Suprapubic skin (tissue), 3 donors: ENCODE results near the gene CNOT6L.

Experiments used
- CTCF ChIP-seq, 2 donors: fragments of 200-600 bp in 1 of 2; fragments of 450-650 bp in 1 of 2; sonication (generic) in 1 of 2; IDR thresholded peaks; one replicate each; pipeline ENCODE4 v1.5.1; 2016 to 2019; ENCODE audit warnings: antibody characterized with exemption in 2 of 2, mild to moderate bottlenecking in 1 of 2, moderate library complexity in 1 of 2
- POLR2A ChIP-seq, 2 donors: fragments of 450-650 bp; IDR thresholded peaks; one replicate each; pipeline ENCODE4 v1.6.1; 2017; ENCODE audit warnings: antibody characterized with exemption in 2 of 2, mild to moderate bottlenecking in 2 of 2, moderate library complexity in 2 of 2

GRCh38 chr4:77665381-77666069 is 153.6 kb downstream of the CNOT6L start:
- no peak for TF ChIP-seq CTCF (IDR thresholded peaks at IDR 0.05)
- TF ChIP-seq POLR2A (IDR thresholded peaks at IDR 0.05) = no peak
